Vagina (tissue), 2 donors: ENCODE measurements around the gene QSER1. TPM values are rescaled to one million over a fixed set of nuclear protein-coding genes. Genes with fewer than 3 reads are reported as not detected.

Experiments used
- DNase-seq, 2 donors: peaks; one replicate each; pipeline ENCODE4 v3.0.0-alpha.2; 2017; ENCODE audit errors: extremely low spot score in 2 of 2
- H3K27ac ChIP-seq: fragments of 200-600 bp; sonication (generic); one replicate; pipeline ENCODE4 v1.5.1; 2019
- H3K27me3 ChIP-seq: fragments of 200-600 bp; sonication (generic); one replicate; pipeline ENCODE4 v1.5.1; 2019
- H3K36me3 ChIP-seq, 2 donors: fragments of 200-600 bp; sonication (generic); one replicate each; pipeline ENCODE4 v1.5.1; 2017 to 2019
- H3K4me1 ChIP-seq: fragments of 200-600 bp; sonication (generic); one replicate; pipeline ENCODE4 v1.5.1; 2019
- H3K4me3 ChIP-seq, 2 donors: fragments of 200-600 bp; sonication (generic); 1 replicate in 1 of 2; 2 replicates in 1 of 2; pipeline ENCODE4 v1.5.1; 2016 to 2019
- H3K9me3 ChIP-seq: fragments of 200-600 bp; sonication (generic); one replicate; pipeline ENCODE4 v1.5.1; 2019
- CTCF ChIP-seq, 3 experiments: fragments of 450-650 bp in 2 of 3; fragments of 200-600 bp in 1 of 3; sonication (generic) in 1 of 3; IDR thresholded peaks; one replicate each; pipeline ENCODE4 v1.5.1; 2017 to 2019; ENCODE audit warnings: antibody characterized with exemption in 3 of 3, mild to moderate bottlenecking in 2 of 3, moderate library complexity in 2 of 3
- POLR2A ChIP-seq, 2 donors: fragments of 450-650 bp; IDR thresholded peaks; one replicate each; pipeline ENCODE4 v1.6.1; 2017; ENCODE audit warnings: antibody characterized with exemption in 2 of 2, mild to moderate bottlenecking in 2 of 2, moderate library complexity in 2 of 2
- POLR2AphosphoS5 ChIP-seq, 2 donors: sonication (generic); formaldehyde crosslinking; IDR thresholded peaks; one replicate each; pipeline ENCODE4 v1.9.0; 2017; ENCODE audit warnings: antibody characterized with exemption in 2 of 2, mild to moderate bottlenecking in 2 of 2, low read depth in 1 of 2; ENCODE audit not compliant: insufficient read depth in 1 of 2
- intact Hi-C: fragments of 100-400 bp; cut with DNase I; formaldehyde crosslinking; loops from one replicate; pipeline ENCODE4 v1.15.1; 2023
- total RNA-seq: library from RNA; depleted of rRNA; stranded (reverse); fragments of >200 nt; gene quantifications from one replicate; pipeline ENCODE4 v1.2.3, GENCODE V29; 2016

The QSER1 gene
- total RNA-seq, 1 donor from 2014 or later, result 39.0 TPM

- intact Hi-C loops, result no loop called here
- Histone ChIP-seq H3K27me3 (no peaks in the 10 kb centered on the region), H3K4me3 (peak within 1 kb of the TSS; percentile 70 to 72), H3K9me3 (no peaks in the 10 kb centered on the region), H3K4me1 (peaks cover 30% of the 10 kb centered on the region), H3K27ac (peak within 1 kb of the TSS; percentile 71), H3K36me3 (no peaks in the 10 kb centered on the region)
- TF ChIP-seq POLR2AphosphoS5 (IDR thresholded peaks at IDR 0.05; ENCODE audit: insufficient read depth in 1 of 2, low read depth in 1 of 2) (peak; percentile 15 to 67), POLR2A (IDR thresholded peaks at IDR 0.05) (no peak)
- no peak for DNase-seq
Measured at GRCh38 chr11:33015621-33016551, 123.3 kb downstream of the QSER1 start, which contains the start of gene DEPDC7. TSS of gene DEPDC7 (plus strand) at chr11:33015878. CDS start at chr11:33015956, 78 bp downstream.

- no peaks in the 10 kb centered on the region for H3K36me3 ChIP-seq
- H3K27ac ChIP-seq, result peak overlapping the region; percentile 71
- no peak for DNase-seq
- H3K4me1 ChIP-seq, result peaks cover 29% of the 10 kb centered on the region
- peak overlapping the region; percentile 70 to 72 for H3K4me3 ChIP-seq
- intact Hi-C loops, result no loop called here
- H3K9me3 ChIP-seq, result no peaks in the 10 kb centered on the region
- no peaks in the 10 kb centered on the region for H3K27me3 ChIP-seq
- no peak for TF ChIP-seq POLR2A (IDR thresholded peaks at IDR 0.05)
- no peak for TF ChIP-seq POLR2AphosphoS5 (IDR thresholded peaks at IDR 0.05; ENCODE audit: insufficient read depth in 1 of 2, low read depth in 1 of 2)
- TF ChIP-seq CTCF (IDR thresholded peaks at IDR 0.05), result no peak
Measured at GRCh38 chr11:33016654-33017053, 124.0 kb downstream of the QSER1 start.

- Histone ChIP-seq H3K4me3 (no peak overlapping the region), H3K27ac (no peak overlapping the region), H3K36me3 (no peaks in the 10 kb centered on the region), H3K4me1 (peaks cover 25% of the 10 kb centered on the region), H3K9me3 (no peaks in the 10 kb centered on the region), H3K27me3 (no peaks in the 10 kb centered on the region)
- DNase-seq, result no peak
- TF ChIP-seq POLR2AphosphoS5 (IDR thresholded peaks at IDR 0.05; ENCODE audit: insufficient read depth in 1 of 2, low read depth in 1 of 2) (no peak), POLR2A (IDR thresholded peaks at IDR 0.05) (no peak)
- intact Hi-C loops, result no loop called here
Measured at GRCh38 chr11:33017478-33017877, 124.9 kb downstream of the QSER1 start.

- H3K4me3 ChIP-seq, result no peak overlapping the region
- no peaks in the 10 kb centered on the region for H3K36me3 ChIP-seq
- H3K27ac ChIP-seq, result no peak overlapping the region
- no peaks in the 10 kb centered on the region for H3K27me3 ChIP-seq
- peaks cover 25% of the 10 kb centered on the region for H3K4me1 ChIP-seq
- TF ChIP-seq POLR2A (IDR thresholded peaks at IDR 0.05), result no peak
- TF ChIP-seq CTCF (IDR thresholded peaks at IDR 0.05), result no peak
- no peaks in the 10 kb centered on the region for H3K9me3 ChIP-seq
- intact Hi-C loops, result no loop called here
- DNase-seq, result no peak
Measured at GRCh38 chr11:33017965-33018364, 125.4 kb downstream of the QSER1 start.

- Histone ChIP-seq H3K9me3 (no peaks in the 10 kb centered on the region), H3K4me1 (peaks cover 25% of the 10 kb centered on the region), H3K36me3 (no peaks in the 10 kb centered on the region), H3K27ac (no peak overlapping the region), H3K4me3 (no peak overlapping the region), H3K27me3 (no peaks in the 10 kb centered on the region)
- TF ChIP-seq CTCF (IDR thresholded peaks at IDR 0.05) (no peak), POLR2AphosphoS5 (IDR thresholded peaks at IDR 0.05; ENCODE audit: insufficient read depth in 1 of 2, low read depth in 1 of 2) (no peak)
- intact Hi-C loops, result no loop called here
- no peak for DNase-seq
Measured at GRCh38 chr11:33018840-33019239, 126.2 kb downstream of the QSER1 start.

GRCh38 chr11:33021501-33021900 is 128.9 kb downstream of the QSER1 start:
- peaks cover 21% of the 10 kb centered on the region for H3K4me1 ChIP-seq
- H3K9me3 ChIP-seq, result no peaks in the 10 kb centered on the region
- no peak overlapping the region for H3K4me3 ChIP-seq
- no peak overlapping the region for H3K27ac ChIP-seq
- H3K36me3 ChIP-seq, result no peaks in the 10 kb centered on the region
- H3K27me3 ChIP-seq, result no peaks in the 10 kb centered on the region
- intact Hi-C loops, result no loop called here
- DNase-seq, result no peak
- TF ChIP-seq CTCF (IDR thresholded peaks at IDR 0.05) (no peak), POLR2A (IDR thresholded peaks at IDR 0.05) (no peak), POLR2AphosphoS5 (IDR thresholded peaks at IDR 0.05; ENCODE audit: insufficient read depth in 1 of 2, low read depth in 1 of 2) (no peak)
